Cardiac muscle cell (in vitro differentiated cells and primary cell): ENCODE measurements around the gene GFI1B. TPM values are rescaled to one million over a fixed set of nuclear protein-coding genes. Genes with fewer than 3 reads are reported as not detected.

Experiments used
- DNase-seq, 2 donors: peaks; one replicate each; pipeline versions ENCODE4 v3.0.0 to v3.0.0-alpha.2; 2010 to 2017; ENCODE audit warnings: low read depth in 1 of 2, low spot score in 1 of 2
- H3K27ac ChIP-seq: fragments of 200-600 bp; sonication (generic); 2 replicates; pipeline ENCODE4 v1.5.1; 2016
- H3K27me3 ChIP-seq: fragments of 200-600 bp; sonication (generic); 2 replicates; pipeline ENCODE4 v1.6.0; 2016; ENCODE audit warnings: control low read depth
- H3K36me3 ChIP-seq: fragments of 200-600 bp; sonication (generic); 2 replicates; pipeline ENCODE4 v1.5.1; 2016; ENCODE audit warnings: control low read depth
- H3K4me1 ChIP-seq: fragments of 200-600 bp; sonication (generic); 2 replicates; pipeline ENCODE4 v1.8.1; 2017; ENCODE audit warnings: low read depth, mild to moderate bottlenecking, mixed run types
- H3K4me3 ChIP-seq: fragments of 200-600 bp; sonication (generic); 2 replicates; pipeline ENCODE4 v1.5.1; 2016; ENCODE audit warnings: mild to moderate bottlenecking
- H3K9me3 ChIP-seq: fragments of 200-600 bp; sonication (generic); 2 replicates; pipeline ENCODE4 v1.5.1; 2017; ENCODE audit warnings: low read depth, mild to moderate bottlenecking, control low read depth
- CTCF ChIP-seq: IDR thresholded peaks from 2 replicates; pipeline ENCODE4 v1.5.1; 2012; ENCODE audit warnings: low read depth, mild to moderate bottlenecking, low read length
- polyA plus RNA-seq: library from polyadenylated mRNA; unstranded; fragments of >200 nt; fragmentation: Nextera tagmentation; extraction: Ambion mirVana; gene quantifications from 2 replicates; pipeline ENCODE4 v1.2.1, GENCODE V29; 2016
- total RNA-seq: library from RNA; depleted of rRNA; stranded (reverse); fragments of >200 nt; gene quantifications from 2 replicates; pipeline ENCODE4 v1.2.3, GENCODE V29; 2016

Gene GFI1B
- total and polyA plus RNA-seq, 2 experiments from 2014 or later = 0.06 TPM; not detected in 1

- Histone ChIP-seq H3K4me3 (no peak overlapping the region), H3K36me3 (no peaks in the 10 kb centered on the region), H3K27ac (no peak overlapping the region), H3K27me3 (no peaks in the 10 kb centered on the region), H3K9me3 (no peaks in the 10 kb centered on the region), H3K4me1 (peaks cover 13% of the 10 kb centered on the region)
- DNase-seq = no peak
- no peak for TF ChIP-seq CTCF
These were observed 20.5 kb downstream of the GFI1B start for GRCh38 chr9:132998831-132999635.

- Histone ChIP-seq H3K27me3 (no peaks in the 10 kb centered on the region), H3K4me3 (no peak overlapping the region), H3K9me3 (no peaks in the 10 kb centered on the region), H3K4me1 (peaks cover 21% of the 10 kb centered on the region), H3K27ac (no peak overlapping the region), H3K36me3 (no peaks in the 10 kb centered on the region)
- no peak for TF ChIP-seq CTCF
- DNase-seq = no peak
These were observed 23.9 kb downstream of the GFI1B start for GRCh38 chr9:133002147-133003070.

- Histone ChIP-seq H3K36me3 (no peaks in the 10 kb centered on the region), H3K27ac (no peak overlapping the region), H3K4me1 (peaks cover 21% of the 10 kb centered on the region), H3K9me3 (no peaks in the 10 kb centered on the region), H3K4me3 (no peak overlapping the region), H3K27me3 (no peaks in the 10 kb centered on the region)
- TF ChIP-seq CTCF = no peak
- no peak for DNase-seq
These were observed 24.6 kb downstream of the GFI1B start for GRCh38 chr9:133003071-133003461.

GRCh38 chr9:133003671-133004090 lies 25.2 kb downstream of the GFI1B start:
- peaks cover 21% of the 10 kb centered on the region for H3K4me1 ChIP-seq
- no peak for DNase-seq
- H3K27ac ChIP-seq = peak overlapping the region; percentile 85
- H3K36me3 ChIP-seq = no peaks in the 10 kb centered on the region
- H3K27me3 ChIP-seq = peaks cover under 1% of the 10 kb centered on the region
- H3K4me3 ChIP-seq = no peak overlapping the region
- H3K9me3 ChIP-seq = no peaks in the 10 kb centered on the region
- no peak for TF ChIP-seq CTCF

DNA sequence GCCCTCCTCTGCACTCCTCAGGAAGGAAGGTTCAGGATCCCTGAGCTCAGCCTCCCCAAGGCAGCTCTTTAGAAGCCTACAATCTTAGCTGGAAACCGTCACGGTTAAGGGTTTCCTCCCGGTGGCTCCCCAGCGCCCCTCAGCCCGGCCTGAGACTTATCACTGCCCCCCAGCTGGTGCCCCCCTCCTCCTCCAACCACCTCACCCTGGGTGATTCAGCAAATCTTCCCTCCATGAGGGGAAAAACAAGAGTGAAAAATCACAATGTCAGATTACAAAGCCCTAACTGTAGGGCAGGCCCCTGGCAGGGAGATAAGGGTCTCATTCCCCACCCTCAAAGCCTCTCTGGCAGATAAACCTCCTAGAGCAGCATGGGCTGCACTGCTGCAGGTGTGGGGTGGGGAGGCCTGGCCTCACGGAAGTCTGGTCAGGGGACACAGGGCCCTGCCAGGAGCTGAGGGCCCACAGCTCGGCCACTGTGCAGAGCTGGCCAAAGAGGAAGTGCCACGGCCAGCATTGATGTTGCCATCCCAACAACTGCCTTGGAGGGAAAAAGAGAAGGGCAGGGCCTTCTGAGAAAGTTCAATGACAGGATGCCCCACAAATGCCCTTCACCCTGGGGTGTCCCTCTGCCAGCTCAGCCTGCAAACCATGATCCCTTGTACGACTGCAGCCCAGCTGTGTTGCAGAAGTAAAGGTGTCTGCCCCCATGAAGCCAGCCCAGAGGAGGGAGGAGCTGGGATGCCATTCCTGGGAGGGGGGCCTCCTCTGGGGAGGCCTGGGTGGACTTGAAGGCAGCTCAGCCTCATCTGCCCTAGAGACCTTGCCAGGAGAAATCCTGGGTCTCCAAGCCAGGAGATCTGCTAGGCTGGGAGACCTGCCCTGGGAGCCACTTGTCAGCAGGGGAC lies 25.9 kb downstream of the GFI1B start:
- H3K4me3 ChIP-seq = no peak overlapping the region
- no peaks in the 10 kb centered on the region for H3K9me3 ChIP-seq
- TF ChIP-seq CTCF = no peak
- H3K27me3 ChIP-seq = peaks cover 5% of the 10 kb centered on the region
- H3K36me3 ChIP-seq = no peaks in the 10 kb centered on the region
- peaks cover 21% of the 10 kb centered on the region for H3K4me1 ChIP-seq
- DNase-seq = peak in 1 of 2 donors; percentile 21
- H3K27ac ChIP-seq = peak overlapping the region; percentile 85
